GM12801 (cell line): ENCODE results near the gene ITGB4.

Source experiments
- TF ChIP-seq, protein P1 (sequence below): IDR thresholded peaks from one replicate; pipeline ENCODE4 v1.5.1; 2011; ENCODE audit warnings: control low read depth; ENCODE audit not compliant: insufficient read length; ENCODE audit errors: extremely low read depth

ITGB4 gene

DNA sequence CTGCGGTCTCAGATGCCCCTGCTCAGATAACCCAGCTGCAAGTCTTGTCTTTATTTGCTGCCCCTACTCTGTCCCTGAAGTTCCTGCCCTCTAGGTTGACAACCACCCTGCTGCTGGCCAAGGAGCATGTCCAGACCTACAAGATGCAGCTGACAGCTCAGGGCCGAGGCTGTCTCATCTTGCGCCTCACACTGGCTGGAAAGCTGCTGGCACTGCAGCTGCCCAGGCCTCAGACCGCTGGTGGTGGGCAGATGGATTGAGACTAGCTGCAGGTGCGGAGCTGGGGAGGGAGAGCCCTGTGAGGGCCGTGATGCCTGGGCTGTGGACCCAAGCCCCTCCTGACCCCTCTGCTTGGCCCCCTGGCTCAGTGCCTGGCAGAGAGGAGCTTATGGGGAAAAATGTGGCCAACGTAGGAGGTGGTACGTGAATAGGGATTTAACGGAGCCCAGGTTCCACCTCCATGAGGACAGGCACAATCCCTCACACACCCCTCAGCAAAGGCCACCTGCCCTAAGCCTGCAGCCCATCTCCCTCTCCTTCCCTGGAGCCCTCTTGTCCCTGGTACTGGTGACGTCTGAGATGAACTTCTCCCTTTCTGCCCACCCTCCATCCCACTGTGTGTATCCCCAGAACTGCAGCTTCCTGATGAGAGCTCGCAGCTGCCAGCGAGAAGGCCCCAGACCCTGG, 52.0 kb downstream of the ITGB4 start:
- TF ChIP-seq, protein P1, sequence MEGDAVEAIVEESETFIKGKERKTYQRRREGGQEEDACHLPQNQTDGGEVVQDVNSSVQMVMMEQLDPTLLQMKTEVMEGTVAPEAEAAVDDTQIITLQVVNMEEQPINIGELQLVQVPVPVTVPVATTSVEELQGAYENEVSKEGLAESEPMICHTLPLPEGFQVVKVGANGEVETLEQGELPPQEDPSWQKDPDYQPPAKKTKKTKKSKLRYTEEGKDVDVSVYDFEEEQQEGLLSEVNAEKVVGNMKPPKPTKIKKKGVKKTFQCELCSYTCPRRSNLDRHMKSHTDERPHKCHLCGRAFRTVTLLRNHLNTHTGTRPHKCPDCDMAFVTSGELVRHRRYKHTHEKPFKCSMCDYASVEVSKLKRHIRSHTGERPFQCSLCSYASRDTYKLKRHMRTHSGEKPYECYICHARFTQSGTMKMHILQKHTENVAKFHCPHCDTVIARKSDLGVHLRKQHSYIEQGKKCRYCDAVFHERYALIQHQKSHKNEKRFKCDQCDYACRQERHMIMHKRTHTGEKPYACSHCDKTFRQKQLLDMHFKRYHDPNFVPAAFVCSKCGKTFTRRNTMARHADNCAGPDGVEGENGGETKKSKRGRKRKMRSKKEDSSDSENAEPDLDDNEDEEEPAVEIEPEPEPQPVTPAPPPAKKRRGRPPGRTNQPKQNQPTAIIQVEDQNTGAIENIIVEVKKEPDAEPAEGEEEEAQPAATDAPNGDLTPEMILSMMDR, result no peak

- TF ChIP-seq, protein P1, result no peak
Measured at GRCh38 chr17:75773808-75774470, 52.7 kb downstream of the ITGB4 start.

- TF ChIP-seq, protein P1, result no peak
Measured at GRCh38 chr17:75774471-75774990, 53.3 kb downstream of the ITGB4 start.

DNA sequence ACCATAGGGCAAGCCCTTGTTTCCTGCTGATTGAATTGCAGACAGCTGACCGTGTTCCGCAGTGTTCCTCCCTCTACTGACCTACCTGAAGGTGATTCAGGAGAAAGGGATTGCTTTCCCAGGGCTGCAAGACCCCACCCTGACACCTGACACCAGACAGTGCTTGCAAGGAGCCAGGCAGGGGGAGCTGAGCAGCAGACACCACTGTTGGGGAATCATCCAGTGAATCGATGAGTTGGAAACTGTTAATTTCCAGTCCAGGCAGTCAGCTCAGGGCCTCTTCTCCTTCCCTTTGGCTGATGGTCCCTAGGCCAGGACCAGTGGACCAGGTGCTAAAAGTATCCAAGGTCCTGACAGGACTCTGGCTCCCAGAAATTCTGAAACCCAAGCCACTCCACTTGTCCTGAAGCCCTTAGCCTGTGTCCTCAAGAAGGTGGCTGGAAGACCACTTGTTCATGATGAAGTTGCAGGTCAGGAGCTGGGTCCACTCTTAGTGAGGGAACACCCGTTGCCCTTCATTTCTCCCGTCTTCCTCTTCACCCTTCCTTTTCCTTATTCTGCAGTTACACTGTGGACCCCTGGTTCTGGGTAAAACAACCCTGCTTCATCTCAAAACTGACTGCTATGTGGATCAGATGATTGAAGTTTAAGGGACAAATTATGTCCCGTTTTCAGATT, 53.9 kb downstream of the ITGB4 start:
- TF ChIP-seq, protein P1, result no peak

GRCh38 chr17:75776386-75777295, 55.4 kb downstream of the ITGB4 start:
- TF ChIP-seq, protein P1, result no peak

DNA sequence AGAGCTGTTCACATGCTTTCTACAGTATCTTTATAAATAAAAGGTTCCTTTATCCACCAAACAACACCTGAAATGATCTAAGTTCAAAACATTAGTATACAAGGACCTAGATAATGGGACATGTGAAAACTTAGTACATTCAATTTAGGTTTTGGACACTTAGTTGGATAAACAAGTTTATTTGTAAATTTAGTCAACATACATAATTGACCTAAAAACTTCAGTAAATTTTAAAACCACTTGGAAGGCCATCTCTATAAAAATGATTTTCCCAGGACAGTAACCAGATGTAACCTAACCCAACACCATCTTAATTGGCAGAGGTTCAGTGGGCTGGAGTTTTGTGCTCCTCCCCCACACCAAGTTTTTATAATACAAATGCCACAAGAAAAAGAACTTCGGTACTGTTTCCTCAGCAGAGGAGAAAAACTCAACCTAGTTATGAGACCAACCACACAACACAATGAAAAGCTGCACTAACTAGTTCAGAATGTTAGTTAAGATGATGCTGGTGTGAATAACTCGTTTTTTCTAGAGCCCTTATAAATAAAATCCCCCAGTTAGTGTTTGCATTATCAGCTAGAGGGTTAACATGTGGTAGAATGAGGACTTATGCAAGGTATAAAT, 56.1 kb downstream of the ITGB4 start:
- TF ChIP-seq, protein P1, result no peak
